Left renal cortex interstitium (tissue), 4 donors: ENCODE data around the gene PIK3CA. TPM values are rescaled to one million over a fixed set of nuclear protein-coding genes. Genes with fewer than 3 reads are reported as not detected.

Source experiments
- DNase-seq, 4 donors: peaks; one replicate each; pipeline ENCODE4 v3.0.0-alpha.2; 2013; ENCODE audit warnings: low read depth in 4 of 4, low spot score in 2 of 4, missing footprints in 1 of 4
- polyA plus RNA-seq, 4 donors: library from polyadenylated mRNA; unstranded; fragments of 120-200 nt; gene quantifications; one replicate each; pipeline ENCODE4 v1.2.1, GENCODE V29; 2013; ENCODE audit not compliant: insufficient read length in 4 of 4

PIK3CA gene
- polyA plus RNA-seq, 4 donors, result 25.3 to 29.9 (median 29.1) TPM

DNA sequence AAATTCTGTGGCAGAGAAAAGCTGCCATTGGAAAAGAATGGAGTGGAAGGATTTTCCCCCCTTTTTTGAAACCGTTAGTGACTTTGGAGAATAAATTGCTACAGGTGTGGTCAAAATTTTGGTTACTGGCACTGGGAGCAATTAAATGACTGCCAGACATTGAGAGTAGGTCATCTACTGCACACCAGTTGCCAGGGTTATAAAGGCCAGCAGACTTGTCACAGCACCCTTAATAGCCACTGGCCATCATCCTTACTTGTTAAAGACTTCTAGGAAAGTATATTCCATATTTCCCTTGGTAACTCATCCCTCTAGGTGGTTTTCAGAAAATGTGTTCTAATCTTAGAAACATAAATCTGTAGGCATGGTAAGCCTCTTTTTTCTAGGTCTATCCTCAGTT, 8.0 kb downstream of the PIK3CA start:
- DNase-seq, result no peak

GRCh38 chr3:179156775-179157174, 8.6 kb downstream of the PIK3CA start:
- no peak for DNase-seq

DNA sequence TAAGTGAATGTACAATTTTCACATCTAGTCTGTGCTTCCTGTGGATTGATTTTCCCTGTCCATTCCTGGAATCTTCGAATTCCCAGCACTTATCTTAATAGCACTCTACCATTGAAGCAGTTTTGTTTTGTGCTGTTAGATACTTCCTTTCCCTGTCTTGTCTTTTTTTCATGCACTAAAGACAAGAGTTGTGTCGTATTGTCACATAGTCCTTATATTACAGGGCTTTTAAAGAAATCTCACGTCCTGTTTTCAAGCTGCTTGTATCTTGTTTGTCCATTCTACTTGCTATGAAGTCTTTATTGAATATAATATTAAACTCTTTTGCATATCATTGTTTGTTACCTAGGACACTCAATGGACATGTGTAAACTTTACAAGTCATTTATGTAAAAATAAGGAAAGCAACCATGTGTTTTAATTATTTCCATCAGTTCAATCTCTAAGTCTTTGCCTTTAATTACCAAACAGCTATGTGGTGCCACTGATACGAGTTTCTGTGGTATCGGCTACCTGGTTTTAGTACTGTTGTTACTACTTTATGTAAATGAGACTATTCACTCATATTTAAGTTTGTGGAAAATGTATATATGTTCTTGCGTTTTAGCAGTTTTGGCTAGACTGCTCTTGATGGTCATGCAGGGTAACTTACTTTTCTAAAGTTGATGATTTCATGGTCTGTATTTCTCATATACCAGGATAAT, 10.3 kb downstream of the PIK3CA start:
- DNase-seq, result no peak

DNA sequence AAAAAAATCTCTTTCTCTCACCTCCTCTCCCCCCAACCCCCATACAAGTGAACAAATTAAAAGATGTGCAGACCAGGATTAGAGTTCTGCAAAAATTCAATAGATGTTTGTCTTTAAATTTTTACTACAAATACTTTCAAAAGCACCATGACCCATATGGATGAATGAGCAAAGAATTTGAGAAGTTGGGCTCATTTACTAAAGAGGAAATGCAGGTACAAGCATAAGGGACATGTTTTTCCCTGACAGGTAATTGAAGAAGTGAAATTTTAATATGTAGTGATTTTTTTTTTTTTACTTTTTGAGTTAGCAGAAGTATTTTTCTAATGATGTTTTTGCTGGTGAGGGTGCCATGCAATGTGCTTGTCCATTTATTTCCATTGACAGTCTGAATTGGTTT, 15.3 kb downstream of the PIK3CA start:
- no peak for DNase-seq

- DNase-seq, result no peak
Observed at GRCh38 chr3:179164857-179165256, 16.7 kb downstream of the PIK3CA start.

DNA sequence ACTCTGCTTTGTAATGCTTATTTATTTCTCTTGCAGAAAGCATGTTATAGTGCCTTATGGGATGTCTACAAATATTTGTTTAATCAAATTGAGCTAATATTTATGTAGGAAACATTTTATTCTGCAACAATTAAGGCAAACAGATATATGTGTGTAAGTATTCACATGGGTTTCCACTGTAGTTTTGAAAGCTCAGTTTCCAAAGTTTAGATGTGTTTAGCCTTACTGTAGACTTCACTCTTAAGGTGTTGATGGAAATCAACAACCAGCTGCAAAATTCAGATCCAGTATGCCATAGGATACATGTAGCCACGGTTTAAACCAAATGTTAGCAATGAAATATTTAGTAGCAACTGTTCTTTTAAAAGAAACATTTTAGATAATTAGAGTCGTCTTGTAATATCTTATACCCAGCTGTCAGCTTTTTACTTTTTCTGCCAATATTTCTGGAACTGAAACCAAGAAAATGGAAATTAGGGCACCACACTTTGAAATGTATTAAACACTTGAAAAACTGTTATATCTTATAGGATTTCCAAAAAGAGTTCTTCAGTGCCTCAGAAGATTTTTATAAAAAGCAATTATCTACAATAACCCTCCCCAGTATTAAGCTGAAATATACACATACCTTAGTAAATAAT, 18.5 kb downstream of the PIK3CA start:
- no peak for DNase-seq

DNA sequence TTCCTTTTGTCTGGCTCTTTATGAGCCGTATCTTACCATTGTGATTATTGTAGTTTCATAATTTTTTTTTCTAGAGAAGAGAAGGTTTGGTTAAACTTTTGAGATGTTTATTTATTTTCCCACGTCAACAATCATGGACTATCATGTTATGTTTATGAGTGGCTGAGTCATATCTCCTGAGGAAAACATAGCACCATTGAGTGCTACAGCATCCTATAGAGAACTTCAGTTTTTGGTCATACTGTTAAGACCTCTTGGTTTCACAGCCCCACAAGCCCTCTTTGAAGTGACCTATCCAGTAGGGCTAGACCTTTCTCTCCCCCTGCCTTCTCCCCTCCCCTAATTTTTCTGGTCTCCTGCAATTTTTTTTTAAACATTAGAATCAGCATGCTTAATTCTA, 20.8 kb downstream of the PIK3CA start:
- DNase-seq, result no peak

DNA sequence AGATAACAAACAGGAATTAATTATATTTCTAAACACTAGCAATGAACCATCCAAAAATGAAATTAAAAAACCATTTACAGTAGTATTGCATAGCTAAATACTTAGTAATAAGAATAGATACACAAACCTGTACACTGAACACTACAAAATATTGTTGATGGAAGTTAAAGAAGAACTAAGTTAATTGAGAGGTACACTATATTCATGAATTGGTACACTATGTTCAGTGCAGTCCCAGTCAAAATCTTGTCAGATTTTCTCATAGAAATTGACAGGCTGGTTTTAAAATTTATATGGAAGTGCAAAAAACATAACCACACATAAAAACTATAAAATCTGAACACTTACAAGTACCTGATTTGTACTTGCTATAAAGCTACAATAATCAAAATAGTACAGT, 24.4 kb downstream of the PIK3CA start:
- DNase-seq, result no peak

- no peak for DNase-seq
Observed at GRCh38 chr3:179174316-179174715, 26.2 kb downstream of the PIK3CA start.

DNA sequence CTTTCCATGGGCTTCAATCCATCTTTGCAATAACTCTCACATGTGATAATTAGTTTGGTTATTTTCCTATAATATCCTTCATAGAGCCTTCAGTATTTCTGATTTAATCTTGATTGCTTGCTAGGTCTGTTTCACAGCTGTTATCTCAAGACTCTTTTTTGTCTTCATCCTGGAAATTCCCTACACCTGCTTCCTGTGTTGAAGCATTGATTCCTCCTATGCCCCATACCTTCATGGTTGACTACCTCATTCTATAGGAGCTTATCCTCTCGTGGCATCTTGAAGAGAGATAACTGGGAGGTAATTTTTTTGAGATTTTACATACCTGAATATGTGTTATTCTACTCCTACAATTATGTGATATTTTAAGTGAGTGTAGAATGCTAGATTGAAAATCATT, 26.7 kb downstream of the PIK3CA start:
- DNase-seq, result no peak

GRCh38 chr3:179175358-179175757, 27.2 kb downstream of the PIK3CA start:
- DNase-seq, result no peak

DNA sequence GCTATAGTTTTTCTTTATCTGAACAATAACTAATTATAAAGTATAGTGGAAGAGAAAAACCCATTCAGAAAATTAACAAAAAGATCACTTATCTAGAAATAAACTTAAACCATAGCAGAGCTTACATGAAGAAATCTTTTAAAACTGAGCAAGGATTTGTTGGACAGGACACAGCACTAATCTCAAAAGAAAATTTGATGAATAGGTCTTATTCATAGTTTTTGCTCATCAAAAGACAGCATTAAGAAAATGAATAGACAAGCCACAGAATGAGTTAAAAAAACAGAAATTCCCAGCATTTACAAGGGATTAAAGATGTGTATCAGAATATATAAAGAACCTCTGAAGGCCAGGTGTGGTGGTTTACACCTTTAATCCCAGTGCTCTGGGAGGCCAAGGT, 29.5 kb downstream of the PIK3CA start:
- no peak for DNase-seq

- DNase-seq, result no peak
Observed at GRCh38 chr3:179179256-179179655, 31.1 kb downstream of the PIK3CA start.

DNA sequence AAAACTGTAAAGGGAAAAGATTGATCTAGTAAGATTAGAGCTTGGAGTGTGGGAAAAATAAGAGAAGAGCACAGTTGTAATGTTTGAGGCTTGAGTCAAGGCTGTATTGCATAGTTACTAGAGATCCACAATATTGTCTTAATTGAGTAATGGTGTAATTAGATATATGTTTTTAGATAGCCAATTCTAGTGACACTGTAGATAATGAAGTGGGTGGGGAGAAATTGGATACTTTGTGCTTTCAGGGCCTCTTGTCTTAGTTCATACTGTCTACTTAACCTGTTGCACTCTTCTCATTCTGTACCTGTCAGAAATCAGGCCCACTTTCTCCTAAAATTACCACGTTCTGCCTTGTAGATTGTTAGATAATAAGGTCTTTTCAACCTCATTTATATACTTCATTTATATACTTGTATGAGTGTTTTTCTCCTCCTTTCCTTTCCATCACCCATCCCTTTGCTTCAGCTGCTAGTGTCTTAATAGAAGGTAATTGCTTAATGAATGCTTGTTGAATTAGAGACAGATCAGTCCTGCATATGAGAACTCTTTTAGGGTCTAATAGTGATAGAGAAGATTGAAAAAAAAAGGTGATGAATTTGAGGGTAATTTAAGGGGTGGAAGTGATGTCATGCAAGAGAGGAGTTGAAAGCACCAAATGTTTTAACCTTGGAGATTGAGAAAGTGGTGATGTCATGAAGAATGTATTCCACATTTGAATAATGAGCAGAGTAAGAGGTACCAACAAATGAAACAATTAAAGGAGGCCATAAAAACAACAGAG, 32.0 kb downstream of the PIK3CA start:
- peak in 1 of 4 donors; percentile 17 for DNase-seq

- no peak for DNase-seq
Observed at GRCh38 chr3:179181021-179181472, 32.9 kb downstream of the PIK3CA start.

DNA sequence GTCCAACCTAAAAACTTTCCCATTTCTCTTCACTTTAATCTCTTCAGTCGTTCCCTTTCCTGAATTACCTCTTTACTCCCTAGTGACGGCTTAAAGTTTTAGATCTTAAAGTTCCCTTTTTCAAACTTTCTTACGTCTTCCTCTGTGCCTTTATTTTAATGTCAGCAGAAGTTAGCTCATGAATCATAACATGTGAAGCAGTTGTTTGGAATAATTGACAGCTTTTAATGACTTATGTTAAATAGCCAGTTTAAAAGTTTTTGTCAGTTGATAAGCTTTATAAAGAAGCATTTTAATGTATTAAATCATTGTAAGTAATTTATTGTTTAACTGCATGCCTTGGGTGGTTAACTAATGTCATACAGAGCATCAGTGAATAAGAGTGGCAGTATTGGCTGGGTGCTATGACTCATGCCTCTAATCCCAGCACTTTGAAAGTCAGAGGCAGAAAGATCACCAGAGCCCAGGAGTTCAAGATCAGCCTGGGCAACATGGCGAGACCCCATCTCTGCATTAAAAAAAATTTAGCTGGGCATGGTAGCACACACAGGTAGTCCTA, 33.9 kb downstream of the PIK3CA start:
- no peak for DNase-seq

- DNase-seq, result no peak
Observed at GRCh38 chr3:179182902-179183301, 34.7 kb downstream of the PIK3CA start.

DNA sequence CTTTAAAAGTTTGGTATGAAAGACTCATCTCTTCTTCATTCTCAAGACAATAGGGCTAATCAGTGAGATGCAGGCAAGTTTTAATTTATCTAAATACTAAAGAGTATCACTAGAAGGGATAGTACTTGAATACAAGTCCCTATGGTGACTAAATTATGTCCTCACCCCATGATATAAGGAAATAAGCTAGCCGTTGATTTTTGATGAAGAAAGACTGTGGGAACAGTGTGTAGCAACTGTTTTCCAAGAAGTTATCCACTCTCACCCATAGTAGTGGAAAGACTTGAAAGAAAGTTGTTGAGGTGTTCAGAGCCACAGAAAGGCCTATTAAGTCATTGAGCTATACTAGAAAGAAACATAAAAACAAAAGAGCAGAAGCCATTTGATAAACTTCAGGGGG, 36.7 kb downstream of the PIK3CA start:
- DNase-seq, result no peak

- DNase-seq, result no peak
Observed at GRCh38 chr3:179186426-179186825, 38.3 kb downstream of the PIK3CA start.

DNA sequence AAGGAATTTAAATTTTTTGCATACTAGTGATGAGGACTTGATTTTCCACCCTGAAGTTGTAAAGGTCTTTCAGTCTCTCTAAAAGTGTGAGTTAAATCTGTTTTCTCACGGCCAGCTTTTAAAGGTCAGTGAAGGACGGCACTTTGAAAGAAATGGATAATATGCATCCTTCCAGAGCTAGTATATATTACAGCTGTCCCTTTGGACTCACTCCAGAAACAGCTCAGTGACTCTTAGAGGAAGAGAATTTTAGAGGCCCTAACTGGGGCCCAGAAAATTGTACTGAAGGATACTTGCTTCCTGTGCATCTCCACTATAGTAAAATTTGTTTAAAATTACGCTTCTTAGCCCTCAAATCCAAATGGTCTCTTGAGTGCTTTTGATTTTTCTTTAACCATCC, 41.6 kb downstream of the PIK3CA start:
- peak in 3 of 4 donors; percentile 48 to 70 (median 52) for DNase-seq

GRCh38 chr3:179190581-179190980, 42.4 kb downstream of the PIK3CA start:
- no peak for DNase-seq
